GM12878 (cell line): ENCODE results near the gene WDFY4. TPM values are rescaled to one million over a fixed set of nuclear protein-coding genes. Genes with fewer than 3 reads are reported as not detected.

ENCODE experiments used
- ASH2L ChIP-seq: fragments of 300-600, 200-600 bp; sonication (generic); IDR thresholded peaks from 2 replicates; pipeline ENCODE4 v1.6.1; 2017; ENCODE audit warnings: low read depth, mild to moderate bottlenecking, borderline replicate concordance
- BCL11A ChIP-seq: IDR thresholded peaks from 2 replicates; pipeline ENCODE4 v1.6.1; 2011; ENCODE audit warnings: low read depth, low read length
- BRCA1 ChIP-seq: IDR thresholded peaks from 2 replicates; pipeline ENCODE4 v1.6.1; 2011; ENCODE audit warnings: low read depth, low read length, improper control_type of control experiment
- CBFB ChIP-seq: IDR thresholded peaks from 2 replicates; pipeline ENCODE4 v1.6.1; 2016; ENCODE audit warnings: antibody characterized with exemption, low read depth
- EED ChIP-seq: sonication (generic); IDR thresholded peaks from 2 replicates; pipeline ENCODE4 v1.6.1; 2016; ENCODE audit warnings: antibody characterized with exemption, low read depth
- EP300 ChIP-seq, 2 experiments: fragments of 150-350 bp in 1 of 2; IDR thresholded peaks; 2 replicates each; pipeline ENCODE4 v1.6.1; 2011 to 2012; ENCODE audit warnings: low read depth in 2 of 2, low read length in 2 of 2, borderline replicate concordance in 1 of 2, improper control_type of control experiment in 1 of 2, inconsistent platforms in 1 of 2; ENCODE audit not compliant: control insufficient read depth in 1 of 2
- HDAC6 ChIP-seq: fragments of 200-600 bp; sonication (generic); IDR thresholded peaks from one replicate; pipeline ENCODE4 v1.8.0; 2017; ENCODE audit warnings: antibody characterized with exemption; ENCODE audit not compliant: unreplicated experiment
- HDGF ChIP-seq: fragments of 450-650 bp; IDR thresholded peaks from 2 replicates; pipeline ENCODE4 v1.6.1; 2016; ENCODE audit warnings: antibody characterized with exemption
- JUND ChIP-seq: IDR thresholded peaks from 2 replicates; pipeline ENCODE4 v1.6.1; 2012; ENCODE audit warnings: low read depth, mild to moderate bottlenecking, low read length, improper control_type of control experiment, moderate library complexity
- KDM1A ChIP-seq: fragments of 200-600 bp; sonication (generic); IDR thresholded peaks from 2 replicates; pipeline ENCODE4 v1.6.1; 2016; ENCODE audit warnings: borderline replicate concordance
- RCOR1 ChIP-seq: conservative IDR thresholded peaks from 2 replicates; pipeline ENCODE4 v1.6.1; 2012; ENCODE audit warnings: low read depth, low read length, improper control_type of control experiment
- RFX5 ChIP-seq: IDR thresholded peaks from 2 replicates; pipeline ENCODE4 v1.6.1; 2011; ENCODE audit warnings: low read depth, low read length, improper control_type of control experiment
- SMARCA5 ChIP-seq: fragments of 450-650 bp; IDR thresholded peaks from 2 replicates; pipeline ENCODE4 v1.6.1; 2017; ENCODE audit warnings: mild to moderate bottlenecking
- SMC3 ChIP-seq: IDR thresholded peaks from 2 replicates; pipeline ENCODE4 v1.6.1; 2011; ENCODE audit warnings: low read length, improper control_type of control experiment, borderline replicate concordance
- polyA plus RNA-seq, 11 experiments: library from polyadenylated mRNA; depleted of rRNA in 4 of 11; unstranded in 6 of 11; stranded (reverse) in 5 of 11; fragments of >200 nt; fragmentation: Nextera tagmentation in 4 of 11; fragmentation: Illumina TruSeq in 1 of 11; extraction: Ambion mirVana in 4 of 11; extraction: Trizol in 1 of 11; gene quantifications; 1 replicate in 1 of 11; 2 replicates in 10 of 11; pipeline versions ENCODE4 v1.2.1 to v1.2.3, GENCODE V29; 2011 to 2016; ENCODE audit warnings: inconsistent platforms in 2 of 11, missing spikeins in 2 of 11, low read depth in 1 of 11
- total RNA-seq, 4 experiments: library from RNA; depleted of rRNA in 3 of 4; stranded (reverse); fragments of >200 nt in 3 of 4; fragmentation: Illumina TruSeq in 1 of 4; extraction: Trizol in 1 of 4; gene quantifications; 2 replicates each; pipeline versions ENCODE4 v1.2.1 to v1.2.3, GENCODE V29; 2013 to 2021
- TF ChIP-seq, protein P1 (sequence below): fragments of 150-350 bp; IDR thresholded peaks from 2 replicates; pipeline ENCODE4 v1.6.1; 2016; ENCODE audit warnings: low read depth, low read length
- TF ChIP-seq, protein P2 (sequence below): fragments of 450-650 bp; conservative IDR thresholded peaks from 2 replicates; pipeline ENCODE4 v1.6.1; 2017; ENCODE audit warnings: mild to moderate bottlenecking, moderate library complexity
- TF ChIP-seq, protein P3 (sequence below): IDR thresholded peaks from 2 replicates; pipeline ENCODE4 v1.6.1; 2011; ENCODE audit warnings: low read depth, low read length, improper control_type of control experiment, borderline replicate concordance
- TF ChIP-seq, protein P4 (sequence below): fragments of 450-650 bp; IDR thresholded peaks from 2 replicates; pipeline ENCODE4 v1.6.1; 2017; ENCODE audit warnings: mild to moderate bottlenecking, moderate library complexity
- TF ChIP-seq, protein P5 (sequence below): IDR thresholded peaks from 2 replicates; pipeline ENCODE4 v1.6.1; 2011; ENCODE audit warnings: low read depth, mild to moderate bottlenecking, low read length, moderate library complexity, borderline replicate concordance; ENCODE audit errors: extremely low read depth

The WDFY4 gene
- total and polyA plus RNA-seq, 10 of the 15 experiments (the other 5 are each of a cell fraction or from before 2014, with no cell fraction given): 13.5 to 132 (median 47.3) TPM

DNA sequence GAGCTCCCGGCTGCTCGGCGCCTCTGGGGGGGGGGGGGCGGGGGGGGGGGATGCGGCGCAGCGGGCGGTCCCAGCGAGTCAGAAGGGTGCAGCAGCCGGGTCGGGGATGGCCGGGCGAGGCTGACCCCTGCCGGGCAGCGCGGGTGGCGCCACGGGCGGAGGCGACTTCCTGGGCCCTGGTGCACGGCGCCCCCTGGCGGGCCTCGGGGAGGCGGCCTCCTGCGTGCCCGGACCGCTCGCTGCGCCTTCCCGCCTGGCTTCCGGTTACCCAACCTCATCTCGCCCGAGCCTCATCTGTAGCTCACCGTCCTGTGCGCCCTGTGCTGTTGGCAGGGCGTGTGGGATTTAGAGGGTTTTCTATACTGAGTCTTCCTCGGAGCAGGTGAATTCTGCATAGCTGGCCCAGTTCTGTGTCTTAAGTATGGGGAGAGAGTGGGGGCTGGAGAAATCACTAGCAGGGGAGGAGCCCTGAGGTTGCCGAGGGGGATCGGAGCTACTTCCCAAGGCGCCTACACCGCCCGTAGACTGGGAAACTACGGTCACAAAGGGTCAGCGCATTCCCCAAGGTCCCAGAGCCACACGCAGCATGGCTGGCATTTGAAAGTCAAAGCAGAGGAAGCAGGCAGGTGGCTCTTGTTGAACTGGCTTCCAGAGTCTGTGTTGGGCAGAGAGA is 28.3 kb upstream of the WDFY4 start (continued):
- TF ChIP-seq, protein P1, sequence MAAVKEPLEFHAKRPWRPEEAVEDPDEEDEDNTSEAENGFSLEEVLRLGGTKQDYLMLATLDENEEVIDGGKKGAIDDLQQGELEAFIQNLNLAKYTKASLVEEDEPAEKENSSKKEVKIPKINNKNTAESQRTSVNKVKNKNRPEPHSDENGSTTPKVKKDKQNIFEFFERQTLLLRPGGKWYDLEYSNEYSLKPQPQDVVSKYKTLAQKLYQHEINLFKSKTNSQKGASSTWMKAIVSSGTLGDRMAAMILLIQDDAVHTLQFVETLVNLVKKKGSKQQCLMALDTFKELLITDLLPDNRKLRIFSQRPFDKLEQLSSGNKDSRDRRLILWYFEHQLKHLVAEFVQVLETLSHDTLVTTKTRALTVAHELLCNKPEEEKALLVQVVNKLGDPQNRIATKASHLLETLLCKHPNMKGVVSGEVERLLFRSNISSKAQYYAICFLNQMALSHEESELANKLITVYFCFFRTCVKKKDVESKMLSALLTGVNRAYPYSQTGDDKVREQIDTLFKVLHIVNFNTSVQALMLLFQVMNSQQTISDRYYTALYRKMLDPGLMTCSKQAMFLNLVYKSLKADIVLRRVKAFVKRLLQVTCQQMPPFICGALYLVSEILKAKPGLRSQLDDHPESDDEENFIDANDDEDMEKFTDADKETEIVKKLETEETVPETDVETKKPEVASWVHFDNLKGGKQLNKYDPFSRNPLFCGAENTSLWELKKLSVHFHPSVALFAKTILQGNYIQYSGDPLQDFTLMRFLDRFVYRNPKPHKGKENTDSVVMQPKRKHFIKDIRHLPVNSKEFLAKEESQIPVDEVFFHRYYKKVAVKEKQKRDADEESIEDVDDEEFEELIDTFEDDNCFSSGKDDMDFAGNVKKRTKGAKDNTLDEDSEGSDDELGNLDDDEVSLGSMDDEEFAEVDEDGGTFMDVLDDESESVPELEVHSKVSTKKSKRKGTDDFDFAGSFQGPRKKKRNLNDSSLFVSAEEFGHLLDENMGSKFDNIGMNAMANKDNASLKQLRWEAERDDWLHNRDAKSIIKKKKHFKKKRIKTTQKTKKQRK: no peak
- TF ChIP-seq HDGF (no peak), KDM1A (no peak), EED (no peak), BCL11A (0 out of 2 replicates have a peak, but pooled peaks have one; percentile 8), SMC3 (peak; percentile 100), RCOR1 (no peak), BRCA1 (no peak), EP300 (IDR thresholded peaks at IDR 0.05; ENCODE audit: borderline replicate concordance in 1 of 2, control insufficient read depth in 1 of 2, low read depth in 2 of 2, low read length in 2 of 2) (no peak), ASH2L (no peak), SMARCA5 (peak; percentile 99), RFX5 (no peak), CBFB (no peak), JUND (no peak), HDAC6 (no peak)
- TF ChIP-seq, protein P2, sequence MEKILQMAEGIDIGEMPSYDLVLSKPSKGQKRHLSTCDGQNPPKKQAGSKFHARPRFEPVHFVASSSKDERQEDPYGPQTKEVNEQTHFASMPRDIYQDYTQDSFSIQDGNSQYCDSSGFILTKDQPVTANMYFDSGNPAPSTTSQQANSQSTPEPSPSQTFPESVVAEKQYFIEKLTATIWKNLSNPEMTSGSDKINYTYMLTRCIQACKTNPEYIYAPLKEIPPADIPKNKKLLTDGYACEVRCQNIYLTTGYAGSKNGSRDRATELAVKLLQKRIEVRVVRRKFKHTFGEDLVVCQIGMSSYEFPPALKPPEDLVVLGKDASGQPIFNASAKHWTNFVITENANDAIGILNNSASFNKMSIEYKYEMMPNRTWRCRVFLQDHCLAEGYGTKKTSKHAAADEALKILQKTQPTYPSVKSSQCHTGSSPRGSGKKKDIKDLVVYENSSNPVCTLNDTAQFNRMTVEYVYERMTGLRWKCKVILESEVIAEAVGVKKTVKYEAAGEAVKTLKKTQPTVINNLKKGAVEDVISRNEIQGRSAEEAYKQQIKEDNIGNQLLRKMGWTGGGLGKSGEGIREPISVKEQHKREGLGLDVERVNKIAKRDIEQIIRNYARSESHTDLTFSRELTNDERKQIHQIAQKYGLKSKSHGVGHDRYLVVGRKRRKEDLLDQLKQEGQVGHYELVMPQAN: 0 out of 2 replicates have a peak, but pooled peaks have one; percentile 46
- TF ChIP-seq, protein P3, sequence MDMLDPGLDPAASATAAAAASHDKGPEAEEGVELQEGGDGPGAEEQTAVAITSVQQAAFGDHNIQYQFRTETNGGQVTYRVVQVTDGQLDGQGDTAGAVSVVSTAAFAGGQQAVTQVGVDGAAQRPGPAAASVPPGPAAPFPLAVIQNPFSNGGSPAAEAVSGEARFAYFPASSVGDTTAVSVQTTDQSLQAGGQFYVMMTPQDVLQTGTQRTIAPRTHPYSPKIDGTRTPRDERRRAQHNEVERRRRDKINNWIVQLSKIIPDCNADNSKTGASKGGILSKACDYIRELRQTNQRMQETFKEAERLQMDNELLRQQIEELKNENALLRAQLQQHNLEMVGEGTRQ: no peak
- TF ChIP-seq, protein P4, sequence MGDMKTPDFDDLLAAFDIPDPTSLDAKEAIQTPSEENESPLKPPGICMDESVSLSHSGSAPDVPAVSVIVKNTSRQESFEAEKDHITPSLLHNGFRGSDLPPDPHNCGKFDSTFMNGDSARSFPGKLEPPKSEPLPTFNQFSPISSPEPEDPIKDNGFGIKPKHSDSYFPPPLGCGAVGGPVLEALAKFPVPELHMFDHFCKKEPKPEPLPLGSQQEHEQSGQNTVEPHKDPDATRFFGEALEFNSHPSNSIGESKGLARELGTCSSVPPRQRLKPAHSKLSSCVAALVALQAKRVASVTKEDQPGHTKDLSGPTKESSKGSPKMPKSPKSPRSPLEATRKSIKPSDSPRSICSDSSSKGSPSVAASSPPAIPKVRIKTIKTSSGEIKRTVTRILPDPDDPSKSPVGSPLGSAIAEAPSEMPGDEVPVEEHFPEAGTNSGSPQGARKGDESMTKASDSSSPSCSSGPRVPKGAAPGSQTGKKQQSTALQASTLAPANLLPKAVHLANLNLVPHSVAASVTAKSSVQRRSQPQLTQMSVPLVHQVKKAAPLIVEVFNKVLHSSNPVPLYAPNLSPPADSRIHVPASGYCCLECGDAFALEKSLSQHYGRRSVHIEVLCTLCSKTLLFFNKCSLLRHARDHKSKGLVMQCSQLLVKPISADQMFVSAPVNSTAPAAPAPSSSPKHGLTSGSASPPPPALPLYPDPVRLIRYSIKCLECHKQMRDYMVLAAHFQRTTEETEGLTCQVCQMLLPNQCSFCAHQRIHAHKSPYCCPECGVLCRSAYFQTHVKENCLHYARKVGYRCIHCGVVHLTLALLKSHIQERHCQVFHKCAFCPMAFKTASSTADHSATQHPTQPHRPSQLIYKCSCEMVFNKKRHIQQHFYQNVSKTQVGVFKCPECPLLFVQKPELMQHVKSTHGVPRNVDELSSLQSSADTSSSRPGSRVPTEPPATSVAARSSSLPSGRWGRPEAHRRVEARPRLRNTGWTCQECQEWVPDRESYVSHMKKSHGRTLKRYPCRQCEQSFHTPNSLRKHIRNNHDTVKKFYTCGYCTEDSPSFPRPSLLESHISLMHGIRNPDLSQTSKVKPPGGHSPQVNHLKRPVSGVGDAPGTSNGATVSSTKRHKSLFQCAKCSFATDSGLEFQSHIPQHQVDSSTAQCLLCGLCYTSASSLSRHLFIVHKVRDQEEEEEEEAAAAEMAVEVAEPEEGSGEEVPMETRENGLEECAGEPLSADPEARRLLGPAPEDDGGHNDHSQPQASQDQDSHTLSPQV: peak; percentile 96
- TF ChIP-seq, protein P5, sequence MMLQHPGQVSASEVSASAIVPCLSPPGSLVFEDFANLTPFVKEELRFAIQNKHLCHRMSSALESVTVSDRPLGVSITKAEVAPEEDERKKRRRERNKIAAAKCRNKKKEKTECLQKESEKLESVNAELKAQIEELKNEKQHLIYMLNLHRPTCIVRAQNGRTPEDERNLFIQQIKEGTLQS: peak; percentile 21; the same call in 1 of the 2 replicates
